ENCODE results near the gene IL20RA.

Gene IL20RA

GRCh38 chr6:136950436-136951126 is 94.2 kb downstream of the IL20RA start:
- Histone ChIP-seq H3K79me2 (ENCODE audit: control insufficient read depth, low read length) (no peaks in the 10 kb centered on the region), H3K36me3 (ENCODE audit: control insufficient read depth, low read length) (no peaks in the 10 kb centered on the region), H3K4me1 (ENCODE audit: control insufficient read depth, low read length) (peaks cover 10% of the 10 kb centered on the region), H3K27me3 (ENCODE audit: control insufficient read depth, low read length) (no peaks in the 10 kb centered on the region), H3F3A (ENCODE audit: control insufficient read depth, insufficient read depth) (no peaks in the 10 kb centered on the region), H4K20me1 (ENCODE audit: control insufficient read depth, insufficient read depth, low read depth, low read length) (no peaks in the 10 kb centered on the region), H3K9me3 (ENCODE audit: control insufficient read depth, insufficient read depth, low read length) (no peaks in the 10 kb centered on the region), H3K9me2 (replicated peaks; ENCODE audit: control insufficient read depth, low read length) (no peaks in the 10 kb centered on the region), H3K4me2 (ENCODE audit: low read length) (no peak overlapping the region), H3K4me3 (ENCODE audit: low read length) (no peak overlapping the region), H3K27ac (ENCODE audit: low read depth, low read length) (no peak overlapping the region)
- TF ChIP-seq CTCF (IDR thresholded peaks at IDR 0.05; ENCODE audit: low read depth, low read length, poor library complexity, severe bottlenecking) = no peak
- no peak for TF ChIP-seq EZH2phosphoT487 (IDR thresholded peaks at IDR 0.05; ENCODE audit: borderline replicate concordance, low read length)
